Left ventricle myocardium inferior (tissue), 1 donor: ENCODE results near the gene LRMDA. TPM values are rescaled to one million over a fixed set of nuclear protein-coding genes. Genes with fewer than 3 reads are reported as not detected.

Source experiments
- DNase-seq: peaks from one replicate; pipeline ENCODE4 v3.0.0-alpha.2; 2020
- H3K27ac ChIP-seq: fragments of 200-600 bp; replicated peaks from 2 replicates; pipeline ENCODE4 v1.8.0; 2021
- H3K27me3 ChIP-seq: fragments of 200-600 bp; 2 replicates; pipeline ENCODE4 v1.8.0; 2021; ENCODE audit warnings: low read depth
- H3K36me3 ChIP-seq: fragments of 200-600 bp; 2 replicates; pipeline ENCODE4 v1.8.0; 2021
- H3K4me1 ChIP-seq: fragments of 200-600 bp; 2 replicates; pipeline ENCODE4 v1.8.0; 2021
- H3K4me3 ChIP-seq: fragments of 200-600 bp; 2 replicates; pipeline ENCODE4 v1.8.0; 2021; ENCODE audit warnings: mild to moderate bottlenecking, moderate library complexity
- H3K9me3 ChIP-seq: fragments of 200-600 bp; replicated peaks from 2 replicates; pipeline ENCODE4 v1.8.0; 2021
- CTCF ChIP-seq: fragments of 200-600 bp; IDR thresholded peaks from 2 replicates; pipeline ENCODE4 v1.8.0; 2021; ENCODE audit warnings: antibody characterized with exemption, mild to moderate bottlenecking, borderline replicate concordance
- intact Hi-C: fragments of 100-400 bp; cut with micrococcal nuclease; formaldehyde crosslinking; loops from one replicate; pipeline ENCODE4 v1.11.0; 2022
- total RNA-seq: library from RNA; stranded (reverse); fragmentation: NEBNext Ultra II Directional; extraction: Animal tissue kit (Norgen Biotek cat#: 25700); gene quantifications from one replicate; pipeline ENCODE4 v1.2.1, GENCODE V29; 2021
- donor health status: DM: no; HTN: yes; CAD: no; lungs with severe emphysema.

Gene LRMDA
- total RNA-seq, 1 donor from 2014 or later = 18.7 TPM

- Histone ChIP-seq H3K27me3 (no peaks in the 10 kb centered on the region), H3K4me1 (no peaks in the 10 kb centered on the region), H3K36me3 (no peaks in the 10 kb centered on the region), H3K9me3 (no peaks in the 10 kb centered on the region), H3K27ac (no peak overlapping the region), H3K4me3 (no peak overlapping the region)
- no peak for TF ChIP-seq CTCF
- intact Hi-C loops = no loop called here
- DNase-seq = no peak
These were observed 812.8 kb downstream of the LRMDA start for GRCh38 chr10:76244061-76244686.

- no peak for DNase-seq
- Histone ChIP-seq H3K27me3 (no peaks in the 10 kb centered on the region), H3K9me3 (no peaks in the 10 kb centered on the region), H3K27ac (no peak overlapping the region), H3K4me1 (no peaks in the 10 kb centered on the region), H3K4me3 (no peak overlapping the region), H3K36me3 (no peaks in the 10 kb centered on the region)
- TF ChIP-seq CTCF = no peak
- intact Hi-C loops = no loop called here
These were observed 814.6 kb downstream of the LRMDA start for GRCh38 chr10:76245951-76246495.

GRCh38 chr10:76248649-76249200 is 817.3 kb downstream of the LRMDA start:
- no peak for TF ChIP-seq CTCF
- DNase-seq = no peak
- Histone ChIP-seq H3K27ac (no peak overlapping the region), H3K4me3 (no peak overlapping the region), H3K36me3 (no peaks in the 10 kb centered on the region), H3K4me1 (no peaks in the 10 kb centered on the region), H3K9me3 (no peaks in the 10 kb centered on the region), H3K27me3 (no peaks in the 10 kb centered on the region)
- intact Hi-C loops = no loop called here

GRCh38 chr10:76251841-76252671 is 820.6 kb downstream of the LRMDA start:
- TF ChIP-seq CTCF = no peak
- H3K9me3 ChIP-seq = no peaks in the 10 kb centered on the region
- no peak for DNase-seq
- H3K27me3 ChIP-seq = no peaks in the 10 kb centered on the region
- H3K36me3 ChIP-seq = no peaks in the 10 kb centered on the region
- no peak overlapping the region for H3K27ac ChIP-seq
- intact Hi-C loops = no loop called here
- H3K4me1 ChIP-seq = no peaks in the 10 kb centered on the region
- H3K4me3 ChIP-seq = no peak overlapping the region

- no peak for TF ChIP-seq CTCF
- Histone ChIP-seq H3K27me3 (no peaks in the 10 kb centered on the region), H3K4me3 (no peak overlapping the region), H3K27ac (no peak overlapping the region), H3K36me3 (no peaks in the 10 kb centered on the region), H3K9me3 (no peaks in the 10 kb centered on the region), H3K4me1 (no peaks in the 10 kb centered on the region)
- no peak for DNase-seq
- intact Hi-C loops = no loop called here
These were observed 821.3 kb downstream of the LRMDA start for GRCh38 chr10:76252733-76253132.
